Liver (tissue), 9 donors: ENCODE measurements around the gene THRAP3. TPM values are rescaled to one million over a fixed set of nuclear protein-coding genes. Genes with fewer than 3 reads are reported as not detected.

Experiments used
- DNase-seq: peaks from one replicate; pipeline ENCODE4 v3.0.0-alpha.2; 2017; ENCODE audit warnings: low spot score
- H3K27ac ChIP-seq, 2 donors: one replicate each; pipeline ENCODE4 v1.7.0; 2013; ENCODE audit warnings: inconsistent platforms in 2 of 2, low read length in 2 of 2, control low read depth in 1 of 2, low read depth in 1 of 2, mild to moderate bottlenecking in 1 of 2
- H3K27me3 ChIP-seq, 4 donors: one replicate each; pipeline versions ENCODE4 v1.6.1 to v1.7.0; 2013; ENCODE audit warnings: low read length in 3 of 4, inconsistent platforms in 1 of 4, mild to moderate bottlenecking in 1 of 4, moderate library complexity in 1 of 4; ENCODE audit not compliant: control insufficient read depth in 4 of 4, insufficient read depth in 4 of 4
- H3K36me3 ChIP-seq, 4 donors: one replicate each; pipeline versions ENCODE4 v1.6.1 to v1.7.0; 2013; ENCODE audit warnings: low read length in 3 of 4, mild to moderate bottlenecking in 3 of 4, low read depth in 1 of 4, moderate library complexity in 1 of 4; ENCODE audit not compliant: control insufficient read depth in 4 of 4, insufficient read depth in 3 of 4
- H3K4me1 ChIP-seq, 4 donors: one replicate each; pipeline versions ENCODE4 v1.6.1 to v1.7.0; 2013; ENCODE audit warnings: low read length in 3 of 4, mild to moderate bottlenecking in 3 of 4, moderate library complexity in 1 of 4; ENCODE audit not compliant: control insufficient read depth in 4 of 4, insufficient read depth in 4 of 4
- H3K4me3 ChIP-seq, 3 donors: one replicate each; pipeline versions ENCODE4 v1.6.1 to v1.7.0; 2013; ENCODE audit warnings: low read length in 3 of 3, control low read depth in 1 of 3, low read depth in 1 of 3, mild to moderate bottlenecking in 1 of 3
- H3K9ac ChIP-seq, 2 donors: one replicate each; pipeline ENCODE4 v1.7.0; 2013; ENCODE audit warnings: low read length in 2 of 2, mild to moderate bottlenecking in 2 of 2, moderate library complexity in 2 of 2, control low read depth in 1 of 2, low read depth in 1 of 2
- H3K9me3 ChIP-seq, 4 donors: one replicate each; pipeline versions ENCODE4 v1.6.1 to v1.7.0; 2013; ENCODE audit warnings: low read length in 3 of 4; ENCODE audit not compliant: control insufficient read depth in 4 of 4
- EGR1 ChIP-seq, 2 donors: IDR thresholded peaks; 2 replicates each; pipeline ENCODE4 v1.6.1; 2016 to 2018; ENCODE audit warnings: antibody characterized with exemption in 2 of 2, low read depth in 2 of 2
- FOXA1 ChIP-seq: IDR thresholded peaks from 2 replicates; pipeline ENCODE4 v1.6.1; 2016; ENCODE audit warnings: antibody characterized with exemption
- GABPA ChIP-seq, 2 donors: IDR thresholded peaks in 1 of 2; conservative IDR thresholded peaks in 1 of 2; 2 replicates each; pipeline ENCODE4 v1.6.1; 2016; ENCODE audit warnings: antibody characterized with exemption in 2 of 2, mild to moderate bottlenecking in 1 of 2, moderate library complexity in 1 of 2
- HNF4A ChIP-seq, 2 donors: conservative IDR thresholded peaks; 2 replicates each; pipeline ENCODE4 v1.6.1; 2016; ENCODE audit warnings: antibody characterized with exemption in 2 of 2, mild to moderate bottlenecking in 2 of 2
- NR2F2 ChIP-seq: IDR thresholded peaks from 2 replicates; pipeline ENCODE4 v1.6.1; 2016; ENCODE audit warnings: antibody characterized with exemption
- RAD21 ChIP-seq, 2 donors: IDR thresholded peaks; 2 replicates each; pipeline ENCODE4 v1.6.1; 2016; ENCODE audit warnings: antibody characterized with exemption in 2 of 2, mild to moderate bottlenecking in 2 of 2
- REST ChIP-seq: IDR thresholded peaks from 2 replicates; pipeline ENCODE4 v1.6.1; 2016; ENCODE audit warnings: antibody characterized with exemption, mild to moderate bottlenecking
- SP1 ChIP-seq: IDR thresholded peaks from 2 replicates; pipeline ENCODE4 v1.6.1; 2018; ENCODE audit warnings: antibody characterized with exemption, mild to moderate bottlenecking
- ZBTB33 ChIP-seq: IDR thresholded peaks from 2 replicates; pipeline ENCODE4 v1.6.1; 2016; ENCODE audit warnings: antibody characterized with exemption
- WGBS: extraction: QIAGEN DNeasy Blood & Tissue Kit; methylation state at CpG from one replicate; pipeline ENCODE4 v1.1.7; 2013; 5-methylcytosine and 5-hydroxymethylcytosine counted together
- polyA plus RNA-seq, 2 donors: library from polyadenylated mRNA; stranded (reverse) in 1 of 2; unstranded in 1 of 2; fragments of 200-250 nt in 1 of 2; fragments of >200 nt in 1 of 2; fragmentation: Nextera tagmentation in 1 of 2; extraction: Ambion mirVana in 1 of 2; gene quantifications; one replicate each; pipeline versions ENCODE4 v1.2.1 to v1.2.3, GENCODE V29; 2013 to 2015
- total RNA-seq, 2 donors: library from RNA; depleted of rRNA; stranded (reverse); fragments of >200 nt; gene quantifications; one replicate each; pipeline ENCODE4 v1.2.3, GENCODE V29; 2014
- donor health status: healthy.
- donor health status: healthy.
- donor health status: healthy.
- donor health status: healthy.
- donor health status: healthy.

The THRAP3 gene
- total and polyA plus RNA-seq, 4 donors: 21.3 to 55.1 (median 45.8) TPM

GRCh38 chr1:36306210-36306901, 82.1 kb downstream of the THRAP3 start, which contains the start of gene SH3D21:
Gene SH3D21 (plus strand): TSS chr1:36306368. CDS start chr1:36306421, 53 bp downstream.
- Histone ChIP-seq H3K9ac (peak within 1 kb of the TSS in 1 of 2 donors; percentile 16), H3K27ac (peak within 1 kb of the TSS; percentile 40 to 61), H3K4me3 (peak within 1 kb of the TSS in 2 of 3 donors; percentile 50 to 62), H3K4me1 (peaks cover 3 to 15% (median 11%) of the 10 kb centered on the region in 4 donors), H3K9me3 (no peaks in the 10 kb centered on the region), H3K36me3 (peaks cover 15 to 25% (median 23%) of the 10 kb centered on the region in 4 donors), H3K27me3 (no peaks in the 10 kb centered on the region)
- peak; percentile 56 for DNase-seq
- TF ChIP-seq SP1 (no peak), EGR1 (IDR thresholded peaks at IDR 0.05; ENCODE audit: low read depth in 2 of 2) (no peak), REST (no peak), RAD21 (IDR thresholded peaks at IDR 0.05) (peak in 1 of 2 donors; percentile 21), GABPA (IDR thresholded peaks at IDR 0.05 in 1 of 2, conservative IDR thresholded peaks at IDR 0.05 in 1 of 2) (no peak)
- 2% methylated on average over 65 of the region's 65 CpGs for WGBS

- Histone ChIP-seq H3K4me3 (peak overlapping the region in 2 of 3 donors; percentile 50 to 62), H3K27me3 (no peaks in the 10 kb centered on the region), H3K9me3 (no peaks in the 10 kb centered on the region), H3K4me1 (peaks cover 3 to 15% (median 11%) of the 10 kb centered on the region in 4 donors), H3K36me3 (peaks cover 14 to 19% (median 17%) of the 10 kb centered on the region in 4 donors), H3K9ac (no peak overlapping the region), H3K27ac (peak overlapping the region in 1 of 2 donors; percentile 61)
- TF ChIP-seq RAD21 (IDR thresholded peaks at IDR 0.05): peak in 1 of 2 donors; percentile 11
- TF ChIP-seq NR2F2: no peak
- no peak for TF ChIP-seq ZBTB33
- TF ChIP-seq FOXA1: no peak
- TF ChIP-seq SP1: peak; percentile 39
- peak in 1 of 2 donors; percentile 7 for TF ChIP-seq HNF4A (conservative IDR thresholded peaks at IDR 0.05)
- 3% methylated on average over 46 of the region's 46 CpGs for WGBS
- peak; percentile 94 for DNase-seq
Measured at GRCh38 chr1:36306902-36307456, 82.7 kb downstream of the THRAP3 start.
